Germinal center (tissue), 1 donor: ENCODE results near the gene CXXC4.

Experiments
- DNase-seq: peaks from one replicate; pipeline ENCODE4 v3.0.0; 2012; ENCODE audit warnings: mixed read lengths, low spot score

CXXC4 gene

GRCh38 chr4:104488151-104488550 is 6.5 kb downstream of the CXXC4 start:
- DNase-seq = no peak

- DNase-seq = no peak
Observed at GRCh38 chr4:104486716-104487504, 7.8 kb downstream of the CXXC4 start.

GRCh38 chr4:104475652-104476051 is 19.0 kb downstream of the CXXC4 start:
- DNase-seq = no peak

GRCh38 chr4:104472766-104473165 is 21.9 kb downstream of the CXXC4 start:
- no peak for DNase-seq

GRCh38 chr4:104470770-104471169 is 23.9 kb downstream of the CXXC4 start:
- DNase-seq = no peak

GRCh38 chr4:104469794-104470193 is 24.9 kb downstream of the CXXC4 start:
- no peak for DNase-seq

GRCh38 chr4:104465619-104466018 is 29.1 kb downstream of the CXXC4 start:
- DNase-seq = no peak

- no peak for DNase-seq
Observed at GRCh38 chr4:104465201-104465600, 29.5 kb downstream of the CXXC4 start.

- no peak for DNase-seq
Observed at GRCh38 chr4:104462641-104463040, 32.1 kb downstream of the CXXC4 start.

GRCh38 chr4:104457308-104457981 is 37.2 kb downstream of the CXXC4 start:
- DNase-seq = no peak

- DNase-seq = no peak
Observed at GRCh38 chr4:104451573-104451972, 43.1 kb downstream of the CXXC4 start.

- no peak for DNase-seq
Observed at GRCh38 chr4:104449537-104449936, 45.2 kb downstream of the CXXC4 start.

- no peak for DNase-seq
Observed at GRCh38 chr4:104447294-104447693, 47.4 kb downstream of the CXXC4 start.

- DNase-seq = no peak
Observed at GRCh38 chr4:104446431-104447278, 48.0 kb downstream of the CXXC4 start.

GRCh38 chr4:104444685-104445084 is 50.0 kb downstream of the CXXC4 start:
- DNase-seq = no peak

- no peak for DNase-seq
Observed at GRCh38 chr4:104436542-104436941, 58.2 kb downstream of the CXXC4 start.

- DNase-seq = no peak
Observed at GRCh38 chr4:104429150-104429741, 65.4 kb downstream of the CXXC4 start.

GRCh38 chr4:104425948-104426347 is 68.7 kb downstream of the CXXC4 start:
- DNase-seq = no peak

GRCh38 chr4:104424989-104425388 is 69.7 kb downstream of the CXXC4 start:
- no peak for DNase-seq

GRCh38 chr4:104424475-104424941 is 70.2 kb downstream of the CXXC4 start:
- DNase-seq = no peak

GRCh38 chr4:104421566-104421965 is 73.1 kb downstream of the CXXC4 start:
- DNase-seq = no peak

GRCh38 chr4:104420766-104421165 is 73.9 kb downstream of the CXXC4 start:
- DNase-seq = no peak
